ENCODE measurements around the gene MSL2.

- TF ChIP-seq CTCF (IDR thresholded peaks at IDR 0.05; ENCODE audit: low read depth, low read length), result no peak
- TF ChIP-seq EZH2phosphoT487 (IDR thresholded peaks at IDR 0.05; ENCODE audit: low read depth), result no peak
Observed at GRCh38 chr3:136134091-136134490, 62.0 kb downstream of the MSL2 start.
